ENCODE measurements around the gene ALAS1.
"Not testable (repeated sequence)": the region's sequence is repeated elsewhere in the genome, so short reads cannot be mapped to it uniquely, and the experiment has no call there.

Gene ALAS1

GRCh38 chr3:52197842-52198625 lies at the start of gene ALAS1:
ALAS1 (plus strand) TSS chr3:52198160; CDS start chr3:52199242, 1,082 bp downstream.
- DNase-seq, result peak; percentile 85 to 93 (median 89)

GRCh38 chr3:52149021-52149420 lies 48.9 kb upstream of the ALAS1 start:
- DNase-seq, result no peak

GRCh38 chr3:52149726-52150125 lies 48.2 kb upstream of the ALAS1 start:
- DNase-seq, result no peak

- DNase-seq, result no peak
Observed at GRCh38 chr3:52150357-52150756, 47.6 kb upstream of the ALAS1 start.

- no peak for DNase-seq
Observed at GRCh38 chr3:52150860-52151259, 47.1 kb upstream of the ALAS1 start.

GRCh38 chr3:52151991-52152390 lies 46.0 kb upstream of the ALAS1 start:
- DNase-seq, result not testable (repeated sequence)

GRCh38 chr3:52153389-52154096 lies 44.4 kb upstream of the ALAS1 start:
- no peak for DNase-seq

GRCh38 chr3:52154135-52155094 lies 43.5 kb upstream of the ALAS1 start, which contains the start of gene POC1A:
POC1A (minus strand) TSS chr3:52154423; CDS start chr3:52154372, 51 bp downstream.
- DNase-seq, result peak; percentile 63 to 69 (median 67)

GRCh38 chr3:52155912-52156311 lies 42.0 kb upstream of the ALAS1 start:
- no peak for DNase-seq

- no peak for DNase-seq
Observed at GRCh38 chr3:52159503-52159902, 38.5 kb upstream of the ALAS1 start.

- DNase-seq, result no peak
Observed at GRCh38 chr3:52162250-52162872, 35.6 kb upstream of the ALAS1 start.

- DNase-seq, result no peak
Observed at GRCh38 chr3:52167240-52167639, 30.7 kb upstream of the ALAS1 start.

- not testable (repeated sequence) for DNase-seq
Observed at GRCh38 chr3:52170217-52170616, 27.7 kb upstream of the ALAS1 start.

GRCh38 chr3:52171514-52172261 lies 26.3 kb upstream of the ALAS1 start:
- no peak for DNase-seq

GRCh38 chr3:52172262-52172757 lies 25.6 kb upstream of the ALAS1 start:
- DNase-seq, result no peak

GRCh38 chr3:52173101-52173500 lies 24.9 kb upstream of the ALAS1 start:
- DNase-seq, result no peak

GRCh38 chr3:52174896-52175295 lies 23.1 kb upstream of the ALAS1 start:
- DNase-seq, result no peak

- DNase-seq, result no peak
Observed at GRCh38 chr3:52175416-52176179, 22.4 kb upstream of the ALAS1 start.

- no peak for DNase-seq
Observed at GRCh38 chr3:52176180-52176752, 21.7 kb upstream of the ALAS1 start.
